Keratinocyte (primary cell): Measurements from ENCODE around the gene THRB.

Source experiments
- CTCF ChIP-seq, 3 experiments: IDR thresholded peaks in 1 of 3; conservative IDR thresholded peaks in 1 of 3; optimal IDR thresholded peaks in 1 of 3; 2 replicates in 2 of 3; 3 replicates in 1 of 3; pipeline versions ENCODE3 to v1.5.1; 2011; ENCODE audit warnings: low read length in 3 of 3, mild to moderate bottlenecking in 3 of 3, moderate library complexity in 2 of 3, control low read depth in 1 of 3, inconsistent platforms in 1 of 3; ENCODE audit not compliant: insufficient read depth in 2 of 3; ENCODE audit errors: extremely low read depth in 1 of 3
- EZH2 ChIP-seq: IDR thresholded peaks from one replicate; pipeline ENCODE4 v1.6.1; 2012; ENCODE audit warnings: inconsistent platforms, mild to moderate bottlenecking, low read length, moderate library complexity

- TF ChIP-seq CTCF (optimal IDR thresholded peaks at IDR 0.05 in 1 of 3, IDR thresholded peaks at IDR 0.05 in 1 of 3, conservative IDR thresholded peaks at IDR 0.05 in 1 of 3; ENCODE audit: extremely low read depth in 1 of 3, insufficient read depth in 2 of 3, low read length in 3 of 3), result no peak
- no peak for TF ChIP-seq EZH2
These were observed 14.8 kb downstream of the THRB start for GRCh38 chr3:24479816-24480215.
